ENCODE data around the gene CDYL2. TPM values are rescaled to one million over a fixed set of nuclear protein-coding genes. Genes with fewer than 3 reads are reported as not detected.

Gene CDYL2
- total and polyA plus RNA-seq, 2 donors (not counting 3 experiments of a cell fraction or from before 2014, with no cell fraction given): 7.1 to 71.3 TPM

- Histone ChIP-seq H3K36me3 (ENCODE audit: control insufficient read depth in 2 of 2, extremely low read depth in 1 of 2, insufficient read depth in 2 of 2, low read length in 2 of 2) (no peaks in the 10 kb centered on the region), H3K79me2 (ENCODE audit: control insufficient read depth, insufficient read depth, low read length) (peaks cover 73% of the 10 kb centered on the region), H3K9me3 (replicated peaks; ENCODE audit: control insufficient read depth, insufficient read depth, low read length) (no peaks in the 10 kb centered on the region), H3K9me1 (replicated peaks; ENCODE audit: control insufficient read depth, extremely low read depth, insufficient read depth, low read length) (no peaks in the 10 kb centered on the region), H3K27me3 (ENCODE audit: control insufficient read depth in 2 of 2, insufficient read depth in 2 of 2, low read length in 2 of 2) (no peaks in the 10 kb centered on the region), H3K4me3 (replicated peaks in 1 of 3; ENCODE audit: insufficient read depth in 1 of 3, low read depth in 1 of 3, low read length in 3 of 3) (no peak overlapping the region), H3K27ac (ENCODE audit: insufficient read depth, low read depth, low read length) (no peak overlapping the region), H4K20me1 (replicated peaks; ENCODE audit: control insufficient read depth, extremely low read depth, insufficient read depth, low read length) (no peaks in the 10 kb centered on the region), H3K9ac (replicated peaks; ENCODE audit: extremely low read depth, insufficient read depth, low read length) (no peak overlapping the region), H3K4me2 (ENCODE audit: insufficient read depth, low read length) (no peak overlapping the region), H2AFZ (ENCODE audit: low read depth, low read length) (no peak overlapping the region), H3K4me1 (ENCODE audit: control insufficient read depth, extremely low read depth, insufficient read depth, low read length) (peaks cover 13% of the 10 kb centered on the region)
- TF ChIP-seq MAX (IDR thresholded peaks at IDR 0.05; ENCODE audit: insufficient read depth, insufficient read length): no peak
- no peak for TF ChIP-seq POLR2A (IDR thresholded peaks at IDR 0.05; ENCODE audit: low read depth, low read length)
- TF ChIP-seq MYC (IDR thresholded peaks at IDR 0.05; ENCODE audit: low read depth, low read length): no peak
- TF ChIP-seq GATA2 (IDR thresholded peaks at IDR 0.05; ENCODE audit: insufficient read depth, insufficient read length, low read depth, low read length): no peak
- no peak for TF ChIP-seq FOS (IDR thresholded peaks at IDR 0.05; ENCODE audit: borderline replicate concordance, insufficient read depth, low read length)
- TF ChIP-seq POLR2AphosphoS5 (IDR thresholded peaks at IDR 0.05; ENCODE audit: insufficient read depth, low read depth, low read length): no peak
- no peak for TF ChIP-seq JUN (IDR thresholded peaks at IDR 0.05; ENCODE audit: borderline replicate concordance, insufficient read depth, insufficient read length, low read depth)
- TF ChIP-seq CTCF (IDR thresholded peaks at IDR 0.05; ENCODE audit: extremely low read depth in 1 of 2, insufficient read depth in 1 of 2, low read depth in 1 of 2, low read length in 2 of 2): no peak
- TF ChIP-seq EZH2 (IDR thresholded peaks at IDR 0.05; ENCODE audit: borderline replicate concordance, low read depth, low read length, severe bottlenecking): no peak
- FAIRE-seq: peak; percentile 83
- dilution Hi-C loops (cut with MboI; ENCODE audit: extremely low pct_ligation_motif_present, low sequenced_read_pairs): no loop called here
- ChIA-PET POLR2A (no interaction called here), CTCF (no interaction called here)
- intact Hi-C loops (cut with micrococcal nuclease): no loop called here
- DNase-seq (ENCODE audit: low read depth, low spot score): no peak
- no TSS peak for BruUV-seq (replicated peaks)
Observed at GRCh38 chr16:80664786-80665185, 139.6 kb downstream of the CDYL2 start.
